GM12872 (cell line): Measurements from ENCODE around the gene LENG1.

Experiments
- TF ChIP-seq, protein P1 (sequence below): IDR thresholded peaks from 3 replicates; pipeline ENCODE4 v1.5.1; 2011; ENCODE audit warnings: low read depth, mild to moderate bottlenecking, low read length, moderate library complexity; ENCODE audit not compliant: insufficient read depth

Gene LENG1

DNA sequence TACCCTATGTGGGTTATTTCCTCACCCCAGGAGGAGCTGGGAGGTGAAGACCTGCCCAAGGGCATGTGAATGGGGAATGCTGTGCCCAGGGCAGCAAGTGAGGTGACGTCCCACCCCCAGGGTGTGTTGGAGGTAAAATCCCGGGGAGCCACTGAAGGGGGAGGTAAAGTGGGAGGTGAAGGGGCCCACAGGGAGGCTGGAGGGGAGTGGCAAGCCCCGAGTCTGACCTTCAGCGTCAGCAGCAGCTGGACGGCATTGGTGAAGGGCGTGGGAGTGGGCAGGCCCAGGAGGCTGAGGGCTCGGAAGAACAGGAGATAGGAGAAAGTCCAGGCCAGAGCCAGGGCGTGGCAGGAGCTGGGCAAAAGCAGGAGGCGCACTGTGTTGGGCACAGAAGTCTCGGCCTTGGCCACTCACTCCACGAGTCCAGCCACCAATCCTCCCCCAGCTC is 27.4 kb upstream of the LENG1 start:
- TF ChIP-seq, protein P1, sequence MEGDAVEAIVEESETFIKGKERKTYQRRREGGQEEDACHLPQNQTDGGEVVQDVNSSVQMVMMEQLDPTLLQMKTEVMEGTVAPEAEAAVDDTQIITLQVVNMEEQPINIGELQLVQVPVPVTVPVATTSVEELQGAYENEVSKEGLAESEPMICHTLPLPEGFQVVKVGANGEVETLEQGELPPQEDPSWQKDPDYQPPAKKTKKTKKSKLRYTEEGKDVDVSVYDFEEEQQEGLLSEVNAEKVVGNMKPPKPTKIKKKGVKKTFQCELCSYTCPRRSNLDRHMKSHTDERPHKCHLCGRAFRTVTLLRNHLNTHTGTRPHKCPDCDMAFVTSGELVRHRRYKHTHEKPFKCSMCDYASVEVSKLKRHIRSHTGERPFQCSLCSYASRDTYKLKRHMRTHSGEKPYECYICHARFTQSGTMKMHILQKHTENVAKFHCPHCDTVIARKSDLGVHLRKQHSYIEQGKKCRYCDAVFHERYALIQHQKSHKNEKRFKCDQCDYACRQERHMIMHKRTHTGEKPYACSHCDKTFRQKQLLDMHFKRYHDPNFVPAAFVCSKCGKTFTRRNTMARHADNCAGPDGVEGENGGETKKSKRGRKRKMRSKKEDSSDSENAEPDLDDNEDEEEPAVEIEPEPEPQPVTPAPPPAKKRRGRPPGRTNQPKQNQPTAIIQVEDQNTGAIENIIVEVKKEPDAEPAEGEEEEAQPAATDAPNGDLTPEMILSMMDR, result no peak

DNA sequence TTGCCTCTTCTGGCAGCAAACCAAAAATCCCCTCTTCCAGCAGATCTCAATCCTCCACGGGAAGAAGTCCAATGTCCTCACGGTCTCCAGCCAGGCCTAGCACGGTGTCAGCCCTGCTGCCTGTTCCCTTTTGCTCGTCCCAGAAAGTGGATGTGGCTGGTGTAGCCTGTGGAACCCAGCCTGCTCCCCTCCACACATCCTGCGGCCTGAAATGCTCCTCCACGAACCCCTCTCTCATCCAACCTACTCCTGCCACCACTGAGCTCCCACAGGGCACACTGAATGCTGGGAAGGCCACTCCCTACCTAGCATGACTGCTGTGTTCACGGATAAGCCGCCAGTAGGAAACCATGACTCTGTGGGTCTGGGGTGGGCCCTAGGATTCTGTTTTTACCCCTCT is 26.8 kb upstream of the LENG1 start:
- TF ChIP-seq, protein P1, result no peak

- TF ChIP-seq, protein P1, result no peak
Measured at GRCh38 chr19:54183431-54183830, 23.9 kb upstream of the LENG1 start.

GRCh38 chr19:54180691-54181091 is 21.2 kb upstream of the LENG1 start:
- TF ChIP-seq, protein P1, result no peak

DNA sequence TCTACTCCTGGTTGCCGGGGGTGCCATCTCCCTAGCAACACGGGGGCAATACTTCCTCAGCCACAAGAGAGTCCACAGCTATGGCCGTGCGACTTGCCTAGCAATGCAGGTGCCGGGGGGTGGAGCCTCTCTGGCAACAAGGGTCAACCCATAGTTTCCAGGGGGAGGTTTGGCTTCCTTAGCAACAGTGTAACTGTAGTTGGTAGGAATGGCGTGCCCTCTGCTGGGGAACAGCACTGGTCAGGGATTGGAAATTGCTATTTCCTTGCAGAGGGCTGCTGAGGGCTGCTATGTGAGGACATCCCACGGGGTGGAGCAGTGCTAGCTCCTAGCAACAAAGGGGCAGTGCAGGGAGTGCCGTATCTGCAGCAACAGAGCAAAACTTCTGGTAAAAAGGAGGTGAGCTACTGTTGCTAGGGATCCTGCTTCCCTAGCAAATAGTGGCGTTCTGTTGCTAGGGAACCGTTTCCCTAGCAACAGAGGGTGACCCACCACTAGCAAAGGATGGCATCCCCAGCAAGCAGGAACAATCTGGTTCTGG is 20.5 kb upstream of the LENG1 start:
- TF ChIP-seq, protein P1, result no peak; the same call in 2 of the 3 replicates

DNA sequence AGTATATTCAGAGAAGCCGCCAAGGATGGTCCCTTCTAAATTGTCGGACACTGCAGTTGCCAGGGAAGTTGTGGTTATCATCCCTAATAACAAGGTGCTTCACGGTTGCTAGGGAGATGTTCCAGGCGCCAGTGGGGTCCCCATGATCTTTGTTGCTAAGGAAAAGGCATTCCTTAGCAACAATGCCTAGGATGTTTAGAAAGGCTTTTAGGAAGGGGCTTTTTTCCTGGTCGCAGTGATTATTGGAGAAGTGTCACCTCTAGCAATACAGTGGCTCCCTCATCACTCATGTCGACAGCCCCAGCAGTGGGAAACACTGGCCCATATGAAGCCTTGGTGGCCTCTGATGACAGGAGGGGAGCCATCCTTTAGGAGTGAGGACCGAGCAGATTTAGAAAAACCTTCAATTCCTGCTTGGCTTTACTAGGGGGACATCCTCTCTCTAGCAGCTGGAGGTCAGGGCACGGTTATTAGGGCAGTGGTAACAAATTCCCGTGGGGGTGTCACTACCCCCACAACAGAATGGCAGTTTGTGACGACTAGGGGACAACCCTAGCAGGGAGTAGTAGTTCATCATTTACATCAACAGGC is 19.8 kb upstream of the LENG1 start:
- TF ChIP-seq, protein P1, result no peak

DNA sequence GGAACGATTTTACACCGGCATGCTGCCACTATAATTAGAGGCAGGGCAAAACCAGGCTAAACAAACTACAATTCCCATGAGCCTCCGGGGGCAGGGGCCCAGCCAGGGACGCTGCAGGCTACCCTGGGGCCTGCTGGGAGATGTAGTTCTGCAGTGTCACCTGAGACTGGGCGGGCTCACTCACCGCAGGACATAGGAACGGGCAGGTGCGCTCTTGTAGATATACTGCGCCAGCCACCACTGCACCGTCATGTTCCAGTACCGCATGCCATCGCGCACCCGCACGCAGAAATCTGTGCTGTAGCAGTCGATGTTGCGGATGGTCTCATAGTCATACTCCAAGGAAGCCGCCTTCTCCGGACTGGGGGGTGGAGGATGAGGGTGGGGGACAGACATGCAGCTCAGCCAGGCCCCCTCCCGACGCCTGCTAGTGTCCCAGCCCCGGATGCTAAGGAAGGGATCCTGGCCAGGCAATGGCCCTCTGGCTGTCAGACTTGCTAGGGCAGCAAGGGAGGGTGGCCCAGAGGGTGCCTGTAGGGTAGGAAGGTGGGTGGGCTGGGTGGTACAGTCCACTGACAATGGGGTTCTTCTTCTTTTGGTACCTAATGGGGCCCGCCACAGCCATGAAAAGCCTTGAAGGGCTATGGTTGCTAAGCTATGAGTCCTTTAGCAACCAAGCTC is 19.2 kb upstream of the LENG1 start:
- TF ChIP-seq, protein P1, result no peak
